ENCODE measurements around the gene FRMD8.

The FRMD8 gene

DNA sequence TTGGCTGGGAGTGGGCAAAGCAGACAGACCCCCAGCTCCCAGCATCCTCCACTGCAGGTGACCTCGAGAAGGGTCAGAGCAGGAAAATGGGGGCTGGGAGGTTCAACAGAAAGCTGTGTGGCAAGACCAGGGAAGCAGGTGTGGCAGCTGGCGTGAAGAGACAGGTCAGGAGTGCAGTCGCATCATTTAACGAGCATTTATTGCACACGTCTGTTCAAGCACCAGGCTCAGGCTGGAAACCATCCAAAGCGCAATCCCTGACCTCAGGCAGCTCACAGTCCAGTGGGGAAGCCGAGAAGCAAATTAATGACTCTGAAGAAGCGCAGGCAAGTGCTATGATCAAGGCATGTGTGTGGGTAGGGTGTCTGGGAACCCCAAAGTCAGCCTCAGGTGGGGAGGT is 11.4 kb upstream of the FRMD8 start:
- no peak for DNase-seq (ENCODE audit: low read depth)

DNA sequence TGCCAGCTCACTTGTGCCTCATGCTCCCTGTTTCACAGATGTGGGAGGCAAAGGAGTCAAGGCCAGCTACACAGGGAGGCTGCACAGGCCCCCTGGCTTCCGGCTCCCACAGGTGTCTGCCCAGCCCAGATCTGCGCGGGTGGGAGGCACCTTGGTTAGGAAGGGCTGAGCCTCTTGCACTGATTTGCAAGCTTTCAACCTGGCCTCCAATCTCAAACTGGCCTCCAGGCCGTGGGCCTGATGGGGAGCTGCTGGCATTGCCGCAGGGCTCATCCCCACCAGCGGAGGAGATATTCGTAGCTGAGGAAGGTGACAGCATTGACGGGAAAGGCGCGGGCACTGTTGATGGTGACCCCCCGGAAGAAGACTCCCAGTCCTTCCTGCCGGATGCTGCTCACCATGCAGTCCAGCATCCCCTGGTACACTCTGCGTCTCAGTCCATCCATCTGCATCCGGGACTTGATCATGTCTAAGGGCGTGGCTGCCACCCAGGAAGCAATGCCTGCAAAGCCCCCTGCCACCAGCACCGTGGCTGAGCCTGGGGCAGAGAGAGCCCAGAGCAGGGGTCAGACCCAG is 10.2 kb upstream of the FRMD8 start:
- no peak for DNase-seq (ENCODE audit: low read depth)

DNA sequence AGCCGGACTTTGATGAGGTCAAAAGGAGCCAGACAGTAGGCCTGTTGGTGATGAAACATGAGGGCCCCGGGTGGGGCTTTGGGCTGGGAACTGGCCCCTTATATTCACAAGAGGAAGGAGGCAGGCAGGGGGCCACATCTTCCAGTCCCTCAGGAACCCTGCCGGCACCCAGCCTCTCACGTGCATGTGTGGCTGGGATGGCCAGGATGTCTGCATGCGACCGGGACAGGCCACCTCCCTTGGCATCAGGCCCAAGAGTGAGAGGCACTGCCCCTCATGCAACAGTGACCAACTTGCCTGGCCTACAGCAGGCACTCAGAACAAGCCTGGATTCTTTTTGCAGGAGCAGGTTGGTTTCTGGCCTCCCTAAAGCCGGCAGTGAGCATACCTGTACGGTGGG is 9.4 kb upstream of the FRMD8 start:
- DNase-seq (ENCODE audit: low read depth): no peak

DNA sequence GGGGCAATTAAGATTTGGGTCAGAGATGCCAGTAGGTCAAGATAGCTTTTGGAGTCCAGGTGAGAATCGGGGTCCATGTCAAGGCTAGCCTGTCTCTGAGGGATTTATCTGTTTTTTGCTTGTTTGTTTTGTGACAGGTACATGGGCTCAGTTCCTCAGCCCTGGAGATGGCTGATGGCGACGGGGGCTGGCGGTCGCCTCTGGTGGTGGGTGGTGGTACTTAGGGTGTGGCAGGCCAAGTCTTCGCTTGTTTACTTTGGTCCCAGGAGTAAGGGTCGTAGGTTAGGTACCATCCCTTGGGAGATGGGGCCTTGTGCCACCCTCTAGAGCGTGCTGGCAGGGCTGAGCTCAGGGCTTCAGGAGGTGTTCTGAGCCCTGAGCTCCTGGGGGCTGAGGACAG is 8.7 kb upstream of the FRMD8 start:
- DNase-seq (ENCODE audit: low read depth): no peak

DNA sequence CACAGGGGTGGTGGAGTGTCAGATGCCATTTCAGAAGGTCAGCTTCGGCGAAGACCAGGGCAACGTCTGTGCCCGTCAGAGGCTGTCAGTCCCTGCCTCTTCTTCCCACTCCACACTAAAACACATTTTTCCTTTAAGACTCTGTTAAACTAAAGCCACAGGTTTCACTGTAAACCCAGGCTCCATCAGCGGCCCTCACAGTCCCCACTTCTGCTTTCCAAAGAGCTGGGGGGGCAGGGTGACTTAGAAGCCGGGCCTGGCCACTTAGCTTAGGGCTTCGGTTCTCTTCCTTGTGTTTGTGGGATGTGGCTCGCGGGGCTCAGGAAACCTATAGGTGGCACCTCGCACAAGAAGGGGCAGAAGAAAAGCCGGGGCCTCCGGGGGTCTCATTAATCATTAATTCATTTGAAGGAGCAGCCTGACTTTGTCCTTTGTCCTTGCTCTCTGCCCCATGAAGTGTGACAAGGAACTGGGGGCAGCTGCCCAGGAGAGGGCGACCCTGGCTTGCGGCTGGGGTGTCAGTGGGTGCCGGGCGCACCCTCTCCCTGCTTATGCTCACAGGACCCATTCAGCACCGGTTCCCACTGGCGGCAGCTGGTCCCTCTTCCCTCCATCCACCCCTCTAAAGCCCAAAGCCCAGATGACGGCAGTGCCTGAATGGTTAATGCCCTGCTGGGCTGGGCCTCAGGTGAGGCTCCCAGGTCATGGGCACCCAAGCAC is 8.1 kb upstream of the FRMD8 start:
- no peak for DNase-seq (ENCODE audit: low read depth)

DNA sequence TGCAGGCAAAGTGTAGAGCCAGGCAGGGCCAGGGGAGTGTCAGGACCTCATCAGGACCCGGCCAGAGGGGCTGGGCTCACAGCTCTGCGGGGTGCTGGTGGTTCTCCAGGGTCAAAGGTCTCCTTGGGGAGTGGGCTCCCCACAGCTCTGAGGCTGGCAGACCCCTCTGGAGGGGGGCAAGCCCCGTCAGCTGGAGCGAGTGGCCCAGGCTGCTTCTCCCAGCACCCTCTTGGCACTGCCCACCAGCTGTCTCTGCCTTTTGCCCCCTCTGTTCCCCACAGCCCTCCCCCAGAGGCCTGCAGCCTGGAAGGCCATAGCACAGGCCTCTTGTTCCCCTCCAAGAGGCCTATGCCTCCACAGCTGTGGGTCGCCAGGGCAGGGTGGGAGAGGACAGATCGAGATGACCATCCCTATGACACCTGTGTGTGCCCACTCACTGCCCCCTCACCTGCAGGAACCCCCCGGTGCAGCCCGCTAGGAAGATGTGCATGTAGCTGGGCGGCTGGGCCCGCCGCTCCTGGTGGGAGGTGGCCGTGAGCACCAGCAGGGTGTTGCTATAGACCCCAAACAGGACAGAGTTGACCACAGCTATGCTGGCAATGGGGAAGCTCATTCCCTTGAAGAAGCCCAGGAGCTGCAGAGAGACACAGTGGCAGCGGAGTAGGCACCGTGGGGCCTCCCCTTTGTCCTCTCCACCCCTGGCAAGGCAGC is 7.4 kb upstream of the FRMD8 start:
- DNase-seq (ENCODE audit: low read depth): no peak

DNA sequence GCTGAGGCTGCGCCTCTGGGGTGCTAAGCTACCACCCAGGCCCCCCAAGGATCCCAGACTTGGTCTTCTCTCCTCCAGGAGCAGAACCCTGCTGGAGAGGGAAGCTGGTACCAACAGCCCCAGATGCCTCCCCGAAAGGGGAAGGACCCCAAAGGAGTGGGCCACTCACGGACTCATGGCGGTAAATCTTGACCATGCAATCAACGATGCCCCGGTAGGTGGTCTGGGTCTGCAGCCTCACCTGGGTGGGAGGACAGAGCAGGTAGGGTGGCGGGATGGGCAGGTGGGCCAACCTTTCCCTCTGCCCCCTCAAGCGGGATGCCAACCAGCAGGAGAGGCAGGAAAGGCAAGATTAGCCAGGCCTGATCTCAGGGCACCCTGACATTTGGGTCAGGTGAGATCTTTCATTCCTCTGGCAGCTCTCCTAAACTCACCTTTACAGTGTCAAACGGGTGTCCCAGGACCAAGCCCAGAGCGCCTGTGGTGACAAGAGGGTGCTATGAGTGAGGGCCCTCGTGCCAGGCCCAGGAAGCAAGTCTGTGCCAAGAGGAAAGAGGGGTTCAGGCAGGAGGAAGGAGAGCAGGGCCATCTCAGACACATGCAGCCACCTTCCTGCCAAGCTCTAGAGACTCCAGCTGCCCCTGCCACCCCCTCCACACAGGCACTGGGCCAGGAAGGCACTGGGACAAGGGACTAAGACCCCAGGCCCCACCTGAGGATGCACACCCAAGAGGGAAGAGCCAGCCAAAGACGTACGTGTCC is 6.6 kb upstream of the FRMD8 start:
- no peak for DNase-seq (ENCODE audit: low read depth)

DNA sequence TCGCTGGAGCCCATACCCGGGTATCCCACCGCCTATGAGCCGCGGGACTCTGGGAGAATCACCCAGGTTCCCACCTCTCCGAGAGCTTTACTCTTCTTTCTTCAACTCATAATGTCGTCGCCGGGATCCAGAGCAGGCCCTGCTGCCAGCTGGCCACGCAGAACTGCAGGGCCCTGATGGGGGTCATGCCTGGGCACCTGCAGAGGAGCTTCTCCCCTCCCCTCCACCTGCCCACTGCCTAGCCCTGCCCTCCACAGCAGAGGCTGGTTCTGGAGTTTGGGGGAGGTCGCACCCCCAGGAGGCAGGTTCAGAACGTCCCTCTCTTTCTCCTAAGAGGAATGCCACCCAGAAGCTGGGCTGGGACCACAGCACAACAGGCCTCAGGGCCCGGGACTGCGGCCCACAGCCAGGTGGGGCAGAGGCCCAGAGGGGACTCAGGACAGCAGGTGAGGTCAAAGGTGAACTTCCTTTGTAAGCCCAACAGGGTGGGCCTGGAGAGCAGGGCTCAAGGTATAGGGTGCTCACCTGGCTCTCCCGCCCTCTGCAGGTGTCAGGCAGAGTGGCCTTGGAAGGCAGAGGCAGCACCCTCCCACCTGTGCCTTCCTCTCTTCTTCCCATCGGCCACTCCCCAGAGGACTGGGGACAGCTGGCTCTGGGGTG is 5.8 kb upstream of the FRMD8 start:
- DNase-seq (ENCODE audit: low read depth): no peak

DNA sequence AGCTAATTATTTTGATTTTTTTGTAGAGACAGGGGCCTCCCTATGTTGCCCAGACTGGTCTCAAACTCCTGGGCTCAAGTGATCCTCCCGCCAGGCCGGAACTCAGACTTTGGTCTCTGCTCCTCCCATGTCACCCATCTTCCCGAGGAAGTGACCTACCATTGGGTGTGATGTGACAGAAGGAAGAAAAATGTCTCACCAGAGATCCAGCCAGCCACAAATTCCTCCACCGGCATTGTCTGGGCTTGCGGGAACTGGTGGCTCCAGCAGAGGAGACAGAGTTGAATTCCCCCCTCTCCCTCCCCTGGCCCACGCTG is 4.8 kb upstream of the FRMD8 start:
- DNase-seq (ENCODE audit: low read depth): no peak

DNA sequence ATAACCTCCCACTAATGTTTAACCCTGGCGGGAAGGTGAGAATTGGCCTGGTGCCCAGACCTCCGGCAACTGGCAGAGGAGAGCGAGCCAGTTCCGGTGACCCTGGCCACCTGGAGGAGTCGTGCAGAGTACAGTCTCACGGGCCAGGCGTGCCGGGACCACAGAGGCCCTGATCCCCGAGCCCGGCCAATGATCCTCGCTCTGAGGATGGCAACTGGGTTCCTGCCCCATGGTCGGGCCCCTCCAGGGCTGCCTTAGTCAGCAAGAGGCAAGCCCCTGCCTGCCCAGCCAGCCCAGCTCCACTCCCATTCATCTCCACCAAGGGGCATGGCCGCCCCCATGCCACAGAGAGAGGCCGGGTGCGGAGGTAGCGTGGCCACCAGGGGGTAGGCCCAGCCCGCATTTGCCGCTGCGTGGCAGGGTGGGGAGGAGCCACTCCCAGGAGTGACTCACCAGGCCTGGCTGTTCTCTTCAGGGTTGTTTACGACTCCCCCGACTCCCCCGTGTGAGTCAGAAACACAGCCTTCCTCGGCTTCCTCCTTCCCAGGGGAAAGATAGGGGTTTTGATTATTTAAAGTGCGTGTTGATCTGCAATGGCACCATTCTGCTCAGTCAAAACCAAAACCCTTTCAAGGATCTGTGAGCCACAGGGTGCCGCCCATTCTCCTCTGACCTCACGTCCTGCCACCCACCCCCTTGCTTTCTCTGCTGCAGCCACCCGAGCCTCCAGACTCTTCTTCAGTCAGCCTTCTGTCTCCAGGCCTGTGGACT is 4.2 kb upstream of the FRMD8 start, which contains the start of gene SLC25A45:
Gene SLC25A45 (minus strand): TSS at position 614 of the 771 bp plus-strand sequence. CDS start 695 bp downstream, outside the sequence.
- peak; percentile 69 for DNase-seq (ENCODE audit: low read depth)

DNA sequence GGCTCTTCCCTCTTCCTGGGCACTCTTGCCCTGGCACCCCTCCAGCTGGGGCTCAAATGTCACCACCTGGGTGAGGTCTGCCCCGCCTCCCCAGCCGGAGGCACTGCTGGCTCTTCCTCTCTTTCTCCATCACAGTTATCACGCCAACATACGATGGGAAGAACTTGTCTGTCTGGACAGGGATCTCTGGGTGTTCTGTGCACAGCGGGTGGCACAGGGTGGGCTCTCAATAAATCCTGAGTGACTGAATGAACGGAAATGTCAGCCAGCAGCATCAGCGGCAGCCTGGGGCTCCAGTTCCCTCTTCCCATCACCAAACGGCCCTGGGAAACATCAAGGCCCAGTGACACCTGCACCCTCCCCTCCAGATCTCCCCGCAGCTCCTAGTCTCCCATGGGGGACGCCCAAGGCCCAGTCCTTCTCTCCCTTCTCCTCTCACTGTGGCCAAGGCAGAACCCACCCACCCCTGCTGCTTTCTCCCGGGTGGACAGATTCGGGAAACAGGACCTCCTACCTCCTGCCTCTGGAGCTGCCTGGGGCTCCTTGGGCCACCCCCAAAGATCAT is 3.6 kb upstream of the FRMD8 start:
- DNase-seq (ENCODE audit: low read depth): no peak

DNA sequence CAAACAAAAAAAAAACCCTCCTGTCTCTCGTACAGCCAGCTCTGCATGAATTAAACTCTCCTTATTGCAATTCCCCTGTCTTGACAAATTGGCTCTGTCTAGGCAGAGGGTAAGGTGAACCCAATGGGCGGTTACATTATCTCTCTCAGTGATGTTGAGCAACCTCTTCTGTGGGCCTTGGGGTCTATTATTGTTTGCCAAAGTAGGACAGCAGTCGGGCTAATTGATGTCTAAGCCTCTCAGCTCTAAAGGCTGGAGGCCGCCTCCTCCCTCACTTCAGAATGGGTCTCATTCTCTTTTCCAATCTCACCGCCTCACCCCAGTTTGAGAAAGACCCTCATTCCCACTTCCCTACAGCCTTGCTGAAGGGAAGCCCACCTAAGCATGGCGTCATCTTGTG is 2.7 kb upstream of the FRMD8 start:
- DNase-seq (ENCODE audit: low read depth): no peak

DNA sequence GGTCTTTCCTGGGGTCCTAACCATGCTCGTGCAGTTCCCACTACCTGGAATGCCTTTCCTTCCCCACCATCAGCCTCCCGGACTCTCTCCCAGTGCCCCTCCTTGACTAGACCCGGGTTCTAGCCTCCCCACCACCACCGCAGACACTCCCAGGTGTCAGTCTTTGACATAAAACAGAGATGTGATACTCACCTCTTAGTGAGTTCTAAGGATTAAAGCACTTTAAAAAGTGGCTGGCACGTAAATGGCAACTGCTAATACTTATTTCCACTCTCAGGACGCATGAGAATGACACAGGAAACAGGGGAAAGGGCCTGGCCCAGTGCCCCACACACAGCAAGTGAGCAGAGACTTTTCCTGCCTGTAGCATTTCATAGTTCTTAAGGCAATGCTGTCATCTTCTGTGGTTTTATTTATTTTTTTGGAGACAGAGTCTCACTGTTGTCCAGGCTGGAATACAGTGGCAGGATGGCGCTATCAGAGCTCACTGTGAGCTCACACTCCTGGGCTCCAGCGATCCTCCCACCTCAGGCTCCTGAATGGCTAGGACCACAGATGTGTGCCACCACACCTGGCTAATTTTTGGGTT is 2.0 kb upstream of the FRMD8 start:
- DNase-seq (ENCODE audit: low read depth): no peak

DNA sequence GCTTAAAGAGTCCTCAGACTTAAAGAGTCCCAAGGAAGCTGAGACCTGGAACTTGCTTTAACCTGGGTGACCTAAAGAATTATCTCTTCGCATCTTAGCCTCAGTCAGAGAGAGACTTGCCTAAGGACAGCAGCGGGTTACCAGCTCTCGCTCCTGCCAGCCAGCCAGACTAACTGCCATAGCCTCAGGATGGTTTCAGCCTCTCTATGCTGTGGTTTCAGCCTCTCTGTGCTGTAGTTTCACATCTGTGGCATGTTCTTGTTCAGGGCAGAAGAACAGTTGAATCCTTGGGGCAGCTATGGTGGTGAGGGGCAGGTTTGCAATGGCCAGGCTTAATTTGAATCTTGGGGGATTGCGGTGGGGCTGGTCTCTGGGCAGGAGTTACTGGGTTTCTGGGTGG is 2.3 kb downstream of the FRMD8 start:
- no peak for DNase-seq (ENCODE audit: low read depth)

DNA sequence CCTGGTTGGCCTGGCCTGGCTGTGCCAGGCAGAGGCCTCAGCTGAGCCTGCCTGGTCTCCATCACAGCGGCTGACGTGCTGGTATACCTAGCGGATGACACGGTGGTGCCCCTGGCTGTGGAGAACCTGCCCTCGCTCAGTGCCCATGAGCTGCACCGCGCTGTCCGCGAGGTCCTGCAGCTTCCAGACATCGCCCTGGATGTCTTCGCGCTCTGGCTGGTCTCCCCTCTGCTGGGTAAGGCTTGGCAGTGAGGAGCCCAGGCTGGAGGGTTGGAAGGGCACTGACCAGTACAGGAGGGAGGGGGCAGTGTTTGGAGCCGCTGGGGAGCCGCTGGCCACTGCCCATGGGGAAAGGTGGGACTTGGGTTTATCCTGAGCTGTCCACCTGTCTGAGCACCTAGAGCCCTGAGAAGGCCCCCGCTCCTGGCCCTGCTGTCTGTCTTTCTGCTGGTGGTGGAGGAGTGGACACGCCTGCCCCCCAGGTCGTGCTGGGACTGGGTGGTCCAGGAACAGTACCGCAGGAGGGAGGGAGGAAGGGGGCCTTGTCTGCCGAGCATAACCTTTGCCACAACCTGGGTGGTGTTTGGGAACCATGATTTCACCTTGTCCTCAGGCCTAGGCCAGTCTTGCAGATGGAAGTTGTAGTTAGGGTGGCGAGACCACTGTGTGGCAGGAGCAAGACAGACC is 3.0 kb downstream of the FRMD8 start:
- DNase-seq (ENCODE audit: low read depth): no peak

DNA sequence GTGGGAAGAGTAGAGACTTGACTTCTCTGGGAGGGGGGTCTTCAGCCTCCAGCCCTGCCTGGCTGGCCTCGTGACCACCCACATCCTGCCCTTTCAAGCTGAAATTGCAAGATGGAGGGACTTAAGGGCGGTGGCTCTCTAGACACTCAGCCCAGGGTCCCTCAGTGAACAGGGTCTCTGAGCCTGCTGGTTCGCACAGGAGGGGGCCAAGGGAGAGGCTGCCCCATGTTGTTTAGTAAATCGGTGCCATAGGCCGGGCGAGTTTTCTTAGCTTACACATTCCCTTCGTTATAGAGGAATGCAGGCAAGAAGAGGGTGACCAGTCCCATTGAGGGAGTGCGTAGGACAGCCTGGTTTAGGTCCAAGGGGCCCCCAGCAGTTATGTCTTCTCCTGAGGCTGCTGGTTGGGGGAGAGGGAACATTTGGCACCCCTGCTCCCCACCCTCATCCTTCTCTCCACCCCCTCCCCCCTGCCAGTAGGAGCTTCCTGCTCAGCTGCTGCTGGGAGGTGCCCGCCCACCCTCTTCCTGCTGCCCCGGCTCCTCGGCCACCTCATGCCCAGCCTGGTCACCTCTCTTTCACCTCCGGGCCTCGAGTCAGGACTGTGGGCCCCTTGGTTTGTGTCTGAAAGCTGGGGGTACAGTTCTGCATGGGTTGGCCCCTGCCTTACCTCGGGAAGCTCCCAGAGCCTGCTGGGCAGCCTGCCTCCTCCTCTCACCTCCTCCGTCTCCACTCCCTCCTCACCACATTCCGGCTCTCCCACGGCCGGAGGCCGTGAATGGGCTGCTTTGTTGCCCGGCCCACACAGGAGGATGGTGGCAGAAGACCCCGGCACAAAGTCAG is 3.9 kb downstream of the FRMD8 start:
- DNase-seq (ENCODE audit: low read depth): no peak

DNA sequence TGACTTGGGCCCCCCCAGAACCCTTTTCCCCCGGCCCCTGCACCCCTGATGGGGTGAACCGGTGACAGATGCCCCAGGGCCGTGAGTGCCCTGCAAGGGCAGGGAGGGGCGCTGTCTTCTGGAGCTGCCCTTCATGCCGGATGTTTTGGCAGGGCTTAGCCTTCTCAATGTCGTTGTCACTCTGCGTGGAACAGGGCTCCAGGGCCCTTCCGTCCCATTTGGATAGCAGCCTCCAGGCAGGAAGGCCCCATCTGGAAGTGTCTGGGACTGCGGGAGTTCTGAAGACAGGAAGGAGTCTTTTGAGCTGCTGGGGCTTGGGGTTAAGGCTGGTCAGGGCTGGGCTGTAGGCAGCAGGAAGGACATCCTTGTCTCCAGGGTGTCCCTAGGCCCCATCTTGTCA is 4.6 kb downstream of the FRMD8 start:
- DNase-seq (ENCODE audit: low read depth): no peak

DNA sequence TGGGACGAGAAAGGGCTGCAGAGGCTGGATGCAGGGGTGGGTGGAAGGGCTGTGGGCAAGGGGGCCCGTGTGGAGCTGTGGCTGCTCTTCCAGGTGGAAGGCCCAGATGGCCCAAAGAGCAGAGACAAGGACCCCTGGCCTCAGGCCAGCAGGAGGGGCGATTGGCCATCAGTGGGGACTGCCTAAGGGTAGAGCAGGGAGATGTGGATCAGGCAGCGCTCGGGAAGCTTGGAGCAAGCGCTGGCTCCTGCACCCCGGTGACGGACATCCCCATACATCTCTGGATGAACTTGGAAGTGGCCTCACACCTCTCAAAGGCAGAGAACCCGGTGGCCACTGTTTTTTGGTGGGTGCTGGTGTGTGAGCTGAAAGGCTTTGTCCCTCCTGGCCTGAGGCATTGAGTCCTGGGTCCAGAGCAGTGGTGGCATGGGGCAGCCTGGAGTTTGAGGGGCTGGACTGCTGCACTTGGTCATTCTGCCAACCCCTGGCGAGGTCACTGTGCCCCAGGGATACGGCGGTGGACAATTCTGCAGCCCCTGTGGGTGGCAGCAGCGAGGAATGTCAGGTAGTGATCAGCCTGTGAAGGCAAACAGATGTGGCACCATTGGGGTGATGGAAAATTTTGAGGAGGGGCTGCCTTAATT is 5.9 kb downstream of the FRMD8 start:
- no peak for DNase-seq (ENCODE audit: low read depth)

DNA sequence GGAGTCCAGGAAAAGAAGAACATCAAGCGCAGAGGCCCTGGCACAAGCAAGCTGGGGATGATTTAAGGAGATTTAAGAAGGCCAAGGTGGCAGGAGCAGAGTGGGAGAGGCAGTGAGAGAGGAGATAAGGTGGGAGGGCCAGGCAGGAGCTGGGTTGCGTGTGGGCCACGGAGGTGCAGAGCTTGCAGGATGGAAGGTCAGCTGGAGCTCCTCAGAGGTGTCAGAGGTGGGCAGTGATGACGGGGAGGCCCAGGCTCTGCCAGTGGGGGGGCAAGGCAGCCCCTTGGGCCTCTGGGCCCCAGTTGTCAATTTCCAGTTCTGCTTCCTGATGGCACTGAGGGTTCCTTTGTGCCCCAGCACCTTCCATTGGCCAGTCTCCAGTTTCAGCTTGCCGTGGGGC is 6.5 kb downstream of the FRMD8 start:
- DNase-seq (ENCODE audit: low read depth): no peak

Data from stimulated activated CD8-positive, alpha-beta memory T cell treated with anti-CD3 and anti-CD28 coated beads, Interleukin-15, amount 100 ng/mL, for 24 hours (primary cell).